Memory B cell (primary cell): ENCODE measurements around the gene CPT1C.
A peak's percentile ranks its signal among the peaks of the same experiment; 100 is the strongest.

Experiments
- ATAC-seq: fragments of 150-1000 bp; cut with Tn5 transposase; 2 replicates; pipeline ENCODE4 v1.10.0; 2021; ENCODE audit warnings: low read depth, mild to moderate bottlenecking, moderate library complexity
- DNase-seq, 2 donors: peaks; one replicate each; pipeline ENCODE4 v3.0.0; 2022; ENCODE audit warnings: low spot score in 2 of 2
- H3K27ac Mint-ChIP-seq: one replicate; pipeline ENCODE4 v1.8.0; 2022; ENCODE audit warnings: mild to moderate bottlenecking, moderate library complexity, mixed read lengths
- H3K27me3 Mint-ChIP-seq: one replicate; pipeline ENCODE4 v1.8.0; 2022; ENCODE audit warnings: mixed read lengths
- H3K36me3 Mint-ChIP-seq: one replicate; pipeline ENCODE4 v1.8.0; 2022; ENCODE audit warnings: mild to moderate bottlenecking, mixed read lengths
- H3K4me1 Mint-ChIP-seq: one replicate; pipeline ENCODE4 v1.8.0; 2022; ENCODE audit warnings: mixed read lengths
- H3K4me3 Mint-ChIP-seq: one replicate; pipeline ENCODE4 v1.8.0; 2022; ENCODE audit warnings: mild to moderate bottlenecking, moderate library complexity, mixed read lengths
- H3K9me3 Mint-ChIP-seq: one replicate; pipeline ENCODE4 v1.8.0; 2022; ENCODE audit warnings: mixed read lengths

CPT1C gene

GRCh38 chr19:49655570-49656455 lies 35.1 kb upstream of the CPT1C start:
- Mint-ChIP-seq H3K27ac (peak overlapping the region; percentile 73), H3K4me3 (no peak overlapping the region), H3K9me3 (no peaks in the 10 kb centered on the region), H3K36me3 (peaks cover 20% of the 10 kb centered on the region), H3K4me1 (peaks cover 3% of the 10 kb centered on the region), H3K27me3 (no peaks in the 10 kb centered on the region)
- DNase-seq (no peak), ATAC-seq (no peak)

- no peak for ATAC-seq
- Mint-ChIP-seq H3K4me3 (no peak overlapping the region), H3K4me1 (peaks cover 3% of the 10 kb centered on the region), H3K9me3 (no peaks in the 10 kb centered on the region), H3K27me3 (no peaks in the 10 kb centered on the region), H3K27ac (no peak overlapping the region), H3K36me3 (peaks cover 20% of the 10 kb centered on the region)
- DNase-seq: no peak
Measured at GRCh38 chr19:49656456-49657109, 34.3 kb upstream of the CPT1C start.

GRCh38 chr19:49657493-49658138 lies 33.3 kb upstream of the CPT1C start:
- peaks cover 20% of the 10 kb centered on the region for H3K36me3 Mint-ChIP-seq

GRCh38 chr19:49658139-49658517 lies 32.8 kb upstream of the CPT1C start:
- no peak for ATAC-seq

More at GRCh38 chr19:49657493-49658138, 33.3 kb upstream of the CPT1C start:
- Mint-ChIP-seq H3K4me3 (no peak overlapping the region), H3K27ac (no peak overlapping the region), H3K4me1 (peaks cover 4% of the 10 kb centered on the region), H3K27me3 (no peaks in the 10 kb centered on the region), H3K9me3 (no peaks in the 10 kb centered on the region)
- DNase-seq (no peak), ATAC-seq (no peak)

GRCh38 chr19:49658566-49659442 lies 32.1 kb upstream of the CPT1C start:
- Mint-ChIP-seq H3K27me3 (no peaks in the 10 kb centered on the region), H3K4me1 (peaks cover 8% of the 10 kb centered on the region), H3K36me3 (peaks cover 19% of the 10 kb centered on the region), H3K9me3 (no peaks in the 10 kb centered on the region), H3K4me3 (no peak overlapping the region), H3K27ac (no peak overlapping the region)
- no peak for ATAC-seq
- DNase-seq: no peak

More at GRCh38 chr19:49658139-49658517, 32.8 kb upstream of the CPT1C start:
- no peak overlapping the region for H3K4me3 Mint-ChIP-seq
- no peak overlapping the region for H3K27ac Mint-ChIP-seq
- DNase-seq: no peak
- no peaks in the 10 kb centered on the region for H3K27me3 Mint-ChIP-seq
- H3K36me3 Mint-ChIP-seq: peaks cover 19% of the 10 kb centered on the region
- peaks cover 8% of the 10 kb centered on the region for H3K4me1 Mint-ChIP-seq
- no peaks in the 10 kb centered on the region for H3K9me3 Mint-ChIP-seq

GRCh38 chr19:49660338-49660961 lies 30.5 kb upstream of the CPT1C start:
- H3K9me3 Mint-ChIP-seq: no peaks in the 10 kb centered on the region
- H3K27me3 Mint-ChIP-seq: no peaks in the 10 kb centered on the region
- H3K4me1 Mint-ChIP-seq: peaks cover 17% of the 10 kb centered on the region
- no peak overlapping the region for H3K4me3 Mint-ChIP-seq
- DNase-seq (no peak), ATAC-seq (no peak)
- no peak overlapping the region for H3K27ac Mint-ChIP-seq
- H3K36me3 Mint-ChIP-seq: peaks cover 13% of the 10 kb centered on the region

- no peak overlapping the region for H3K4me3 Mint-ChIP-seq
- H3K36me3 Mint-ChIP-seq: peaks cover 13% of the 10 kb centered on the region
- DNase-seq (no peak), ATAC-seq (no peak)
- H3K9me3 Mint-ChIP-seq: no peaks in the 10 kb centered on the region
- no peaks in the 10 kb centered on the region for H3K27me3 Mint-ChIP-seq
- no peak overlapping the region for H3K27ac Mint-ChIP-seq
- H3K4me1 Mint-ChIP-seq: peaks cover 26% of the 10 kb centered on the region
Measured at GRCh38 chr19:49662011-49662410, 28.9 kb upstream of the CPT1C start.

GRCh38 chr19:49663224-49663623 lies 27.7 kb upstream of the CPT1C start:
- Mint-ChIP-seq H3K9me3 (no peaks in the 10 kb centered on the region), H3K27ac (peak overlapping the region; percentile 90), H3K27me3 (no peaks in the 10 kb centered on the region), H3K4me3 (peak overlapping the region; percentile 37), H3K4me1 (peaks cover 27% of the 10 kb centered on the region), H3K36me3 (peaks cover 10% of the 10 kb centered on the region)
- ATAC-seq (no peak), DNase-seq (no peak)

- DNase-seq (peak; percentile 76 to 80), ATAC-seq (peak; percentile 55)
- Mint-ChIP-seq H3K4me1 (peaks cover 27% of the 10 kb centered on the region), H3K4me3 (peak overlapping the region; percentile 95), H3K9me3 (no peaks in the 10 kb centered on the region), H3K27me3 (no peaks in the 10 kb centered on the region), H3K36me3 (peaks cover 7% of the 10 kb centered on the region), H3K27ac (peak overlapping the region; percentile 90)
Measured at GRCh38 chr19:49664171-49665035, 26.5 kb upstream of the CPT1C start.

- no peaks in the 10 kb centered on the region for H3K27me3 Mint-ChIP-seq
- no peaks in the 10 kb centered on the region for H3K9me3 Mint-ChIP-seq
- ATAC-seq: no peak
- H3K36me3 Mint-ChIP-seq: peaks cover 7% of the 10 kb centered on the region
- peak overlapping the region; percentile 95 for H3K4me3 Mint-ChIP-seq
- H3K27ac Mint-ChIP-seq: peak overlapping the region; percentile 90
- DNase-seq: no peak
- H3K4me1 Mint-ChIP-seq: peaks cover 27% of the 10 kb centered on the region
Measured at GRCh38 chr19:49665036-49665350, 25.9 kb upstream of the CPT1C start.

- DNase-seq (peak; percentile 99 to 100), ATAC-seq (peak; percentile 90)
- Mint-ChIP-seq H3K4me3 (peak within 1 kb of the TSS; percentile 95), H3K36me3 (peaks cover 7% of the 10 kb centered on the region), H3K9me3 (no peaks in the 10 kb centered on the region), H3K4me1 (peaks cover 27% of the 10 kb centered on the region), H3K27me3 (no peaks in the 10 kb centered on the region), H3K27ac (peak within 1 kb of the TSS; percentile 90)
Measured at GRCh38 chr19:49665351-49666119, 25.4 kb upstream of the CPT1C start, which contains the start of the genes BCL2L12 and IRF3. Gene BCL2L12, plus strand, starts transcription at chr19:49665933. Its CDS starts 760 bp downstream, at chr19:49666693. Gene IRF3, minus strand, starts transcription at chr19:49665857. Its CDS starts 1,019 bp downstream, at chr19:49664838.

GRCh38 chr19:49666120-49666444 lies 24.8 kb upstream of the CPT1C start:
- Mint-ChIP-seq H3K9me3 (no peaks in the 10 kb centered on the region), H3K4me3 (peak overlapping the region; percentile 95), H3K4me1 (peaks cover 27% of the 10 kb centered on the region), H3K27ac (peak overlapping the region; percentile 90), H3K27me3 (no peaks in the 10 kb centered on the region), H3K36me3 (peaks cover 7% of the 10 kb centered on the region)
- ATAC-seq: peak; percentile 1
- DNase-seq: no peak
